RPMI8226 (cell line): ENCODE data around the gene KLK1.
A peak's percentile ranks its signal among the peaks of the same experiment; 100 is the strongest.
"Not testable (repeated sequence)": the region's sequence is repeated elsewhere in the genome, so short reads cannot be mapped to it uniquely, and the experiment has no call there.

Experiments
- DNase-seq: peaks from one replicate; pipeline ENCODE4 v3.0.0-alpha.2; 2015

Gene KLK1

GRCh38 chr19:50812474-50812873 is 11.1 kb downstream of the KLK1 start:
- DNase-seq: no peak

DNA sequence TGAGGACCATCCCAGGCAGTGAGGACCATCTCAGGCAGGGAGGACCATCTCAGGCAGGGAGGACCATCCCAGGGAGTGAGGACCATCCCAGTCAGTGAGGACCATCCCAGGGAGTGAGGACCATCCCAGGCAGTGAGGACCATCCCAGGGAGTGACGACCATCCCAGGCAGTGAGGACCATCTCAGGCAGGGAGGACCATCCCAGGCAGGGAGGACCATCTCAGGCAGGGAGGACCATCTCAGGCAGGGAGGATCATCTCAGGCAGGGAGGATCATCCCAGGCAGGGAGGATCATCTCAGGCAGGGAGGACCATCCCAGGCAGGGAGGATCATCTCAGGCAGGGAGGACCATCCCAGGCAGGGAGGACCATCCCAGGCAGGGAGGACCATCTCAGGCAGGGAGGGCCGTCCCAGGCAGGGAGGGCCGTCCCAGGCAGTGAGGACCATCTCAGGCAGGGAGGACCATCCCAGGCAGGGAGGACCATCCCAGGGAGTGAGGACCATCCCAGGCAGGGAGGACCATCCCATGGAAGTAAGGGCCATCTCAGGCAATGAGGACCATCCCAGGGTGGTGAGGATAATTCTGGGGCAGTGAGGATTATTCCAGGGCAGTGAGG is 11.9 kb downstream of the KLK1 start:
- DNase-seq: not testable (repeated sequence)

GRCh38 chr19:50808856-50809255 is 14.7 kb downstream of the KLK1 start:
- no peak for DNase-seq

DNA sequence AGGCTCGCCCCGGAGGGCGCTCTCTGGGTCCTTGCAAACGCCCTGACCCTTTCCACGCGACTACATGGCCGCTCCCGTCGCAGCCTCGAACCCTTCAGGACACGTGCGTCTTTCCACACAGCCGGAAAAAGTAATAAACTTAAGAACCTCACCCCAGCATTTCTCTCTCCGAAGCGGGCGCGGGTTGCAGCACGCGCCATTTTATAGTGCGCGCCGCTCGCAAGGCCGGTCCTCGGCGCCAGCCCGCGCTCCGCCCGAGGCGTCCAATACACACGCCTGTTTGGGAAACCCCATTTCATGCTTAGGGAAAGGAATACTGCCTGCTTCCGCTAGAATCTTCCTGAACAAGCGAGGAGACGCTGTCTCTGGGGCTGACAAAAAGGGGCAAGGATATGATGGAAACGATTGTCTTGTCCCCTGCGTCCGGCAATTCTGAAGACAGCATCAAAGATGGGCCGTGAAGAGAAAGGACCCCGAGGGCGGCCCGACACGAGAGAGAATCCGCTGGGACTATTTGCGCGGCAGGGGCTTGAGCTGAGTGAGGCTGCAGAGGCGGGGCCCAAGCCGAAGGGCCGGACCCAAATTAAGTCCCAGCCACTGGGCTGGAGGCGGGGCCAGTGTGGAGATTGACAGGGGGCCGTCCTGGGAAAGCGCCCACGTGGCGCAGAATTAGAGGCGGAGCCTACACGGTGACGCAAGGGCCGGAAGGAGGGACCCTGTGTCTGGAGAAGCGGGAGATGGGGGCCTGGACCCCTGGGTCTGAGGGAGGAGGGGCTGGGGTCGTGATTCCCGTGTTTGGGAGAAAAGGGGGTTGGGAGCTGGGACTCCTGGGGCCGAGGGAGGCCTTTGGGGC is 18.9 kb downstream of the KLK1 start:
- peak; percentile 99 for DNase-seq

DNA sequence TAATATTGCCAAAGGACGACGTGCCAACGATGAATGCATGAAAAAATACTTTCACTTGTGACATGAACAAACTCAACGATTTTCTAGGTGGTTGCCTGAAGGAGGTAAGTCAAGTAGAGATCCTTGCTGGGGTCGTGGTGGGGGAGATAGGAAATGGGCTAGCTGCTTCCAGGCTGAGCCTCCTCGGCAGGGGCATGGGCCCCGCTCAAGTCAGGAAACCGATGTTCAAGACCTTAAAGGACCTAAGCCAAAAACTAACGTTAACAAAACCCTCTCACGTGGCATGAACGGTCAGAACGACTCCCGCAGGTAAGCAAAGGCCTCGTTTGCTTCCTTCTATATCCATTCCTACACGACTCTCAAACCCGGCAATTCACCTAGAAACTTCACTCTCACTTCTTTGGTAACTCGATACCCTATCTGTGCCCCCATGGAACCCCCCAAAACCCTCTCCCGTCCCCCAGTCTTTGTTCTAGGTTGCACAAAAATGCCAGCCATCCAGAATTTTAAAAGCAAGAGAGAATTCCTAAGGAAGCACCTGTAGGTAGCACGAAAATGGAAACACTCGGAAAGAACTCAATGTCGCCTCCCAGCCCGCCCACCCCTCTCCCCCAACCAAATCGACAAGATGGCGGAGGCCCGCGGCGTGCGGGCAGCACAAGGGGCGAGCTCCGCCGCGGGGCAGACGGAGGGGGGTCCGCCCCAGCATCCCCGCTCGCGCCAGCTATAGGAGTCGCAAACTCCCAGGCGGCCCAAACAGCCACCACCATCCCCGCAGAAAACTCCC is 19.8 kb downstream of the KLK1 start:
- peak; percentile 41 for DNase-seq

GRCh38 chr19:50801107-50801506 is 22.5 kb downstream of the KLK1 start:
- DNase-seq: no peak

GRCh38 chr19:50799547-50799851 is 24.1 kb downstream of the KLK1 start:
- no peak for DNase-seq

- no peak for DNase-seq
These were observed 24.7 kb downstream of the KLK1 start for GRCh38 chr19:50798659-50799546.

DNA sequence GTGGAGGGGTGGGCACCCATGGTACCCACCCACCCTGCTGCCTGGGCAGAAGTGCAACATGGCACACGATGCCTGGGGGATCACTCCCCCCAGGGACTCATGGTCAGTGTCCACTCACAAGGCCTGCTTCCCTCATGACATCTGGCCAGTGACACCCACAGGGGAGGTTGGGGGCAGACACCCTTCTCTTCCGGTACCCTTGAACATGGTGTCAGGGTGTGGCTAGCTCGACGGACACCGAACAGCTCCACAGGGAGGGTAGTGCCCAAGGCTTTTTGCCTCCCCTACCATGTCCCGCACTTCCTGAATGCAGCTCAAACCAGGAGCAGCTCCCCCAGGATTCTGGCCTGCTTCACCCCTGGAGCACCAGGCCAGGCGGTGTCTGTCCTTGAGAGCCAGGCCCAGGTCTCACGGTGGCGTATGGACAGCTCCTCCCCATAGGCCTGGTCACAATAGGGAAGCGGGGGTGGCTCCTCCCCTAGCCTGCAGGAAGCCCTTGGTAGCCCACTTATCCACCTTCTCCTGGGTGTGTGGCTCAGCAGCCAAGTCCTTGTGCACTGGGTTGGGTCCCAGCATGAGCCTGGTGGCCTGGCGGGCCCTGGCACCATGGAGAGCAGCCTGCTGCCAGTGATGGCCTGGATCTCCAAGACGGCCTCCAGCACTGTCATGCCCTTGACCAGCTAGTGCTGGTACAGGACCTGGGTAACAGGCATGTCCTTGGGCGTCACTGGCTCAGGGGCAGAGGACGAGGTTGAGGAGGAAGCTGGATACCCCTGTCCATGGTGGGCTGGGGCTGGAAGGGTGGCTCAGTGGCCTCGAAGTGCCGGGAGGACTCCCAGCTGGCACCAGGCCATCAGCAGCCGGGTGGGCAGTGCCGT is 25.6 kb downstream of the KLK1 start:
- DNase-seq: no peak

DNA sequence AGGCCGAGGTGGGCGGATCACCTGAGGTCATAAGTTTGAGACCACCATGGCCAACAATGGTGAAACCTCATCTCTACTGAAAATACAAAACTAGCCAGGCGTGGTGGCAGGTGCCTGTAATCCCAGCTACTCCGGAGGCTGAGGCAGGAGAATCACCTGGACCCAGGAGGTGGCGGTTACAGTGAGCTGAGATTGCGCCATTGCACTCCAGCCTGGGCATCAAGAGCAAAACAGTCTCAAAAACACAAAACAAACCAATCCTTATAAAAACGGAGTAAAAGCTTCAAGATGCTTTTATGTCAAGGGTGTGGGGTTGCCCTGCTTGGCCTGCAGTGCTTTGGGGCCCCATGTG is 26.2 kb downstream of the KLK1 start:
- DNase-seq: no peak

- DNase-seq: no peak
These were observed 26.8 kb downstream of the KLK1 start for GRCh38 chr19:50796634-50797428.

GRCh38 chr19:50796128-50796633 is 27.4 kb downstream of the KLK1 start:
- no peak for DNase-seq

DNA sequence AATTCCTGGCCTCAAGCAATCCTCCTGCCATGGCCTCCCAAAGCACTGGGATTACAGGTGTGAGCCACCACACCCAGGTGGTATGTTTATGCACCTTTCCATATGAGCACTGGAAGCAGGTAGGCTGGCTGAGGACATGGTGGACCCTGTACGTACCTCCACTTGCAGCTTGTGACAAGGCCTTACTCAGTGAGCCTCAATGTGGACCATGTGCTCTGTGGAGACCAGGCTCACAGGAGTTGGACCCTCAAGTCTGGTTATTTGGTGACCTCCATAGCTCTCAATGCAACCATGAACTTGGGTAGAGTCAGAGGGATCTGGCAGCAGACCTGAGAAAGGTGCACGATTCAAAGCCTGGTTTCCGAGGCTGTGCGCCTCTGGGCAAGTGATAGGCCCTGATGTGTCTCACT is 27.9 kb downstream of the KLK1 start:
- no peak for DNase-seq

DNA sequence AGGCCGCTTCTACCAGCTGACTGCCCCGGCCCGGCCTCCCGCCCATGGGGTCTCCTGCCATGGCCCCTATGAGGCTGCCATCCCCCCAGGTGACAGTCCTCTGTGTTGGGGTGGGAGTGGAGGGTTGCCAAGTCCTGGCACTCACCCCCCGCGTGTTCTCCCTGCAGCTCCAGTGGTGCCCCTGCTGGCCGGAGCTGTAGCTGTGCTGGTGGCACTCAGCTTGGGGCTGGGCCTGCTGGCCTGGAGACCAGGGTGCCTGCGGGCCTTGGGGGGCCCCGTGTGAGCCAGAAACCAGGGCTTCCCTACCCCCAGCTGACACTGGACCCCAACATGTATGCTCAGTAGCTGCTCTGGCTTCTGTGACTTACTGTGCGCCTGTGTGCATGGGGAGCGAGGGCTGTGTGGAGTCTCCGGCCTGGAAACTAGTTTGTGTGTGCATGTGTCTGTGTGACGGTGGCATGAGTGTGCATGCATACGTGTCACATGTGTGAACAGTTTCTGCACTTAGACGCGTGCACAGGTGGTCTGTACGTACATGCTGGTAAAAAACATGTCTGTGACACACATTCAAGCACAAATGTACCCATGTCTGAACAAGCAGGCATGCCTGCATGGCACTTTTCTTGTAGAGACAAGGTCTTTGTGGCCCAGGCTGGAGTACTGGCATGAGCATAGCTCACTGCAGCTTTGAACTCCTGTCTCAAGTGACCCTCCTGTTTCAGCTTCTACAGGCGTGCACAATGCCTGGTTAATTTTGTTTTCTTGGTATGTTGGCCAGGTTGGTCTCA is 28.5 kb downstream of the KLK1 start:
- DNase-seq: peak; percentile 75

DNA sequence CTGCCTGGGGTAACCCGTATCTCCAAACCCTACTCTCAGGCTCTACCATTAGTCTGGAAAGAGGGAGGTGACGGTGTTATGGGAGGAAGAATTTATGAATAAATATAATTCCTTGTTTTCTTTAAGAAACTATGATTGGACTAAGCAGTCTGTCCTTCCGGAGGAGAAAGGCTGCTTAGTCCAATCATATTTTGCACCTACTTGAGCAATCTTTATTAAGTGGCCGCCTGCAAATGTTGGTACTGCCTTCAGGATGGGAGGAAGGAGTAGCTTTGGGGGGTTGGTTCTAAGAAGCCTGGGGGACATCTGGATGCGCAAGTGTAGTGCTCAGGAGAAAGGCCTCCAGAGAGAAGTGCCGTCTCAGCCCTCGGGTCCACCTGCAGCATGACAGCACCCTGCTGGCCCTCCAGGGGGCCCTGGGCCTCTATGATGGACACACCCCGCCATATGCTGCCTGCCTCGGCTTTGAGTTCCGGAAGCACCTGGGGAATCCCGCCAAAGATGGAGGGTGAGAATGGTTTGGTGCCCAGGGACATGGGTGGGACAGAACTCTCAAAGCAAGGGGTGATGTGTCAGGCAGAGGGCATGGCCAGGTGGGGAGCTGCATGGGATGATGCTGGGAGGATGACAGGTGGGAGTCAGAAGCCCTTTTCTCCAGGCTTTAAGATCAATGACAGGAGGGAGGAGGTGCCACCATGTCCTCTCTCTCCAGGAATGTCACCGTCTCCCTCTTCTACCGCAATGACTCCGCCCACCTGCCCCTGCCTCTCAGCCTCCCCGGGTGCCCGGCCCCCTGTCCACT is 29.3 kb downstream of the KLK1 start:
- DNase-seq: peak; percentile 90

DNA sequence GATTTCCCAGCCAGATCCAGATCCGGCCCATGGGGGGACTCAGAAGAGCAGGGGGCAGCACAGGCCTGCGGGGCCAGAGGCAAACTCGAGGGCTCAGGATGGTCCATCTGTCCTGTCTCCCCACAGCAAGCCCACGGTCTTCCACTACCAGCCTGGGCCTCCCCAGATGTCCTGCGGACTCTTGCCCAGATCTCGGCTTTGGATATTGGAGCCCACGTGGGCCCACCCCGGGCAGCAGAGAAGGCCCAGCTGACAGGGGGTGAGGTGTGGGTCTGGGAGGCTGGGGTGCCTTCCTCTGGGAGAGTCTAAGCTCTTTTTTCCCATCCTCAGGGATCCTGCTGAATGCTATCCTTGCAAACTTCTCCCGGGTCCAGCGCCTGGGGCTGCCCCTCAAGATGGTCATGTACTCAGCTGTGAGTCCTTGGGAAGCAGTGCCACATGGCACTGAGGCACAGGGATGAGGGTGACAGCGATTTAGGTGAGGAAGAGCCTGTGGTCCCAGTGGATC is 30.0 kb downstream of the KLK1 start:
- no peak for DNase-seq

GRCh38 chr19:50792272-50793250 is 31.0 kb downstream of the KLK1 start:
- no peak for DNase-seq
